ENCODE measurements around the gene SAYSD1.

- no peak for TF ChIP-seq CTCF (IDR thresholded peaks at IDR 0.05; ENCODE audit: low read length)
- no peak for TF ChIP-seq EZH2phosphoT487 (IDR thresholded peaks at IDR 0.05; ENCODE audit: low read length)
- no peak for TF ChIP-seq EZH2 (optimal IDR thresholded peaks at IDR 0.05; ENCODE audit: low read depth, low read length)
Observed at GRCh38 chr6:39100358-39100757, 14.6 kb downstream of the SAYSD1 start.
